HG02884 (cell line): ENCODE data around the gene FGD4.
"Not testable (repeated sequence)": the region's sequence is repeated elsewhere in the genome, so short reads cannot be mapped to it uniquely, and the experiment has no call there.

Experiments used
- ATAC-seq: cut with Tn5 transposase; IDR thresholded peaks from one replicate; pipeline ENCODE4 v1.9.1; 2021; ENCODE audit warnings: mild to moderate bottlenecking, moderate library complexity; ENCODE audit not compliant: unreplicated experiment

FGD4 gene

DNA sequence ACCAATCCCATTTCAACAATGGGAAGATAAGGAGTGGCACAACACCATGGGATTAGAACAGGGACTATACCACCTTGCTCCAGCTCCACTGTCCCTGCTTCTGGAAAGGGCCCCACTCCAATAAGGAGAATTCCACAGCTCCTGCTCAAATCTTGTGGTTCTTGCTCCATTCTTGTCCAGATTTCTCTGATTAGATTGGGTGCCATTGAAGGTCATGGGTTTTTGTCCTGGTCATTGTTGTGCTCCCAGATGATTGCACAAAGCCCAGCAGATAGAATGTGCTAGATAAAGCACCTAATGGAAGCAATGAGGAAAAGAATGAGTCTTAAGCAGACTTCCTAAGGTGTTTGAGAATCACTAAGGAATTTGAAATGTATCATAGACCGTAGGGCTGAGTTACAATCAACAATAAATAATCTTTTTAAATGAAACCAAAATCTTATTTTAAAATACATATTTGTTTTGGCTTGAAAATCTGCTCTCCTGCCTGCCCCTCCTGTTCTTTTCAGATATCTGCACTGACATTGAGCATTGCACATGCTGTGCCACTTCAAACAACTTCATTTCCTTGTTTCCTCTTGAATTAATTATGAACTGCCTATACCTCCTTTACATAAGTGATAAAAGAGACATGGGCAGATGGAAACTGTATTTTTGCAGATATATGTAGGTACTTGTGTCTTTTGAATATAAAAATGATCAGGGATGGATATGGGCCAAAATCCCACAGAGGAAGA, 115.9 kb downstream of the FGD4 start:
- no peak for ATAC-seq

DNA sequence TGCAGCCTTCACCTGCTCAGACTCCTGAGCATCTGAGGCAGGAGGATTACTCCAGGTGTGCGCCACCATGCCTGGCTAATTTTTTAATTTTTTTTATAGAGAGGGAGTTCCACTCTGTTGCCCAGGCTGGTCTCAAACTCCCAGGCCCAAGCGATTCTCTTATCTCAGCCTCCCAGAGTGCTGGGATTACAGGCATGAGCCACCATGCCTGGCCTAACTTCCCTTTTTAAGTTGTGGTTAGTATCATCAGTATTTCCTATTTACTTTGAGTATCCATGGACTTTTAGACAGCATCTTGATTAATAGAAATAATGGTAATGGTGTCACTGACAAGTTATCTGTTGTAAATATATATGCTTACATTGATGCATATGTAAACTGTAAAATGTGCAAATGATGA, 116.9 kb downstream of the FGD4 start:
- no peak for ATAC-seq

DNA sequence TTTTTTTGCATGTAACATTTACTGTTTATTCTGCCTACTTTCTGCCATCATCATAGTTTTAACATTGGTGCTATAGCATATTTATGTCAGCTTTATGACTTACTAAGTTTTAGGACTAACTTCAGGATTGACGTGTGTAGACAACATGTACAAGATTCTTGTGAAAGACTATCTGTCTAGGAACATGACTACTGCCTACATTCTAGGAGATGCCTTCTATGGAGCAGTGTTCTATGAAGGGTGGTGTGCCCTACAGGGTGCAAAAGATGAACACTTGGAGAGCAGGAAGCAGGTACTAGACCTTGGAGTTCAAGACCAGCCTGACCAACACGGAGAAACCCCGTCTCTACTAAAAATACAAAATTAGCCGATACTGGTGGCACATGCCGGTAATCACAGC, 118.6 kb downstream of the FGD4 start:
- ATAC-seq: no peak

DNA sequence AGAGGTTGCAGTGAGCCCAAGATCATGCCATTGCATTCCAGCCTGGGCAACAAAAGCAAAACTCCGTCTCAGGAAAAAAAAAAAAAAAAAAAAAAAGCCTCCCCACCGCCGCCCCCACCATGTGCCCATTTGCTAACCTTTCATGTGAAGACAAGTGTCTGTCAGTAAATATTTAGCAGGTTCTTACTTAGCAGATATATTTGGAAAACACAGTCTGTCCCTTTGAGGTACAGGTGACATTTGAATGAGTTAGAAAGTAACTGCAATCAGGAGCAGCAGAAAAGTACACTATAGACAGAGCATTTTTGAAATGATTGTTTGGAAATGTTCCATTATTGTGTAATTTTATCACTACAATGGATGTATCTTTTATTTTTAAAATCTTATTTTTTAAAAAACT, 119.7 kb downstream of the FGD4 start:
- ATAC-seq: no peak

DNA sequence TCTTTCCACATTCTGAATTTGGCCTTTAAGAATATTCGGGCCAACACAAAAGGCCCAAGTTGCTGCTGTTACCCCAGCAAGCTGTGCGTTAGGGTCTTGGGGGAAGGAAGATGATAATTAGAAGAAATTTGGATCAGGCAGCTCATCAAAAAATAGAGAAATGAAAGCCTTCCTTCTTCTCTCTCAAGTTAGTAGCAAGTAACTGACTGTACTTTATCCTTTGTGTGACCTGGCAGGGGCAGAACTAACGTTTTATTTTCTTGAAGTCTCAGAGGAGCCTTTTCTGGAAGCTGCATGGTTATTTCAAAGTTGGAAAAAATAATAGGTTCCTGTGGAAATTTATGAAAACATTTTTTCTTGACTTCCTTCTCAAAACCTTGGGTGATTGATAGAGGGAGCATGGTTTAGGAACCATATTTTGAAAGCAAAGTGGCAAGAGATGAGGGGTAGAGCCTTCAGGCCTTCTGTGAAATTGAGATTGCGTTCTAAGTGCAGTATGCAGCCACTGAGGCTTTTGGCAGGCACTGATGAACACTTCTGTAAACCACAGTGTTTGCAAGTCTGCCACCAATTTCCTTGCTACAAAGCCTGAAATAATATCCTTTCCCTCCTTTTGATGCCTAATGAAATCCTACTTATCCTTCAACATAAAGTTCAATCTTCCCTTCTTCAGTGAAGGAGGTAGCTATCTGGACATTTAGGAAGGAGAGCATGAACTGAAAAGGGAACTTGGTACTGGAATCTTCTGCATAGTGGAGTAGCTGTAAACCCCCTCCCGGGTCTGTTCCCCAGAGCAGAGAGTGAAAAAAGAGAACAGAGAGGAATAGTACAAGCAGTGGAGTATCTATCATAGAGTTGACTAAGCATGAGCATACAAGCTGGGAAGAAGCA, 123.2 kb downstream of the FGD4 start:
- ATAC-seq: peak; percentile 76

DNA sequence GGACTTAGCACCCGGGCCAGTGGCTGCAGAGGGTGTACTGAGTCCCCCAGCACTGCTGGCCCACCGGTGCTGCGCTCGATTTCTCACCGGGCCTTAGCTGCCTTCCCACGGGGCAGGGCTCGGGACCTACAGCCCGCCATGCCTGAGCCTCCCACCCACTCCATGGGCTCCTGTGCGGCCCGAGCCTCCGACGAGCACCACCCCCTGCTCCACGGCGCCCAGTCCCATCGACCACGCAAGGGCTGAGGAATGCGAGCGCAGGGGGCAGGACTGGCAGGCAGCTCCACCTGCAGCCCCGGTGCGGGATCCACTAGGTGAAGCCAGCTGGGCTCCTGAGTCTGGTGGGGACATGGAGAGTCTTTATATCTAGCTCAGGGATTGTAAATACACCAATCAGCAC, 126.4 kb downstream of the FGD4 start:
- not testable (repeated sequence) for ATAC-seq

DNA sequence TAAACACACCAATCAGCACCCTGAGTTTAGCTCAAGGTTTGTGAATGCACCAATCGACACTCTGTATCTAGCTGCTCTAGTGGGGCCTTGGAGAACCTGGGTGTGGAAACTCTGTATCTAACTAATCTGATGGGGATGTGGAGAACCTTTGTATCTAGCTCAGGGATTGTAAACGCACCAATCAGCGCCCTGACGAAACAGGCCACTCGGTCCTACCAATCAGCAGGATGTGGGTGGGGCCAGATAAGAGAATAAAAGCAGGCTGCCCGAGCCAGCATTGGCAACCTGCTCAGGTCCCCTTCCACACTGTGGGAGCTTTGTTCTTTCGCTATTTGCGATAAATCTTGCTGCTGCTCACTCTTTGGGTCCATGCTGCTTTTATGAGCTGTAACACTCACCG, 127.0 kb downstream of the FGD4 start:
- ATAC-seq: not testable (repeated sequence)

DNA sequence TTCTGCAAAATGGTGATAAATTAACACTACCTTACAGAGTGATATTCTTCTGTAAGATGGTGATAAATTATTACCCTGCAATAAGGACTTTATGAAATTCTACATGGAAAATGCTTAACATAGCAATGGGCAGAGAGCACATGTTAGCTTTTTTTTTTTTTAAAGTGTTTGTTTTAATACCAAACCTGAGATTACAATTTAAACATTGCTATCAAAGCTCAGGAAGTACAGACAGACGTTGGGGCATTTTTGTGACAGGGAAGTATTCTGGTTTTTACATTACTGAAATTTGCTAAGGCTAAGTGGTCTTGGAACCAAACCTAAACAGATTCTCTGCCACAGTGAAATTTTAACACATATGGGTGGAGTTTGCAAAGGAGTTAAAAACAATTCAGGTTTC, 133.1 kb downstream of the FGD4 start:
- no peak for ATAC-seq

DNA sequence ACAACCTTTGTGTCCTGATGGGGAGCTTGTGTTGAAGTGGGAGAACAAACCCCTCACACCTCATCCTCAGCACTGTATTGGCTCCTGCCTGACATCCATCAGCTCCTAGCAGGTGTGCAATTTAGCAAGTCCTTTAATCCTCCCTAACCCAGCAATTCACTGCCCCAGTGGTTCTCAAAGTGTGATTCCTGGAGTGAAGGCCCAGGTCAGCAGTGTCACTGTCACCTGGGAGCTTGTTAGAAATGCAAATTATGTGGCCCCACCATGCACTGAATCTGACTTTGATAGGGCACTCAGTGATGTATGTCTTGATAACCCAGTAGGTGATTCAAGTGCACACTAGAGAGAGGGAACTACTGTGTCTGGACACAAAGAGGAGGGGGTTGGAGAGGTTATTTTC, 133.6 kb downstream of the FGD4 start:
- no peak for ATAC-seq

DNA sequence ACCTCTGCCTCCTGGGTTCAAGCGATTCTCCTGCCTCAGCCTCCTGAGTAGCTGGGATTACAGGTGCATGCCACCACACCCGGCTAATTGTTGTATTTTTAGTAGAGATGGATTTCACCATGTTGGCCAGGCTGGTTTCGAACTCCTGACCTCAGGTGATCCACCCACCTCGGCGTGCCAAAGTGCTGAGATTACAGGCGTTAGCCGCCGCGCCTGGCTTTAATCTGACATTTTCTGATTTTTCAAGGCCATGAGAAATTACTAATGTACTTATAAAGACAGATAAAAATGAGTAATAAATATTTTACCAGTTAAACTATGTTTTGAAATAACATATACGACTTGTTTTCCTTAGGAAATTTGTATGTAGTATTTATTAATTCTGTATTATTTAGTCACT, 134.1 kb downstream of the FGD4 start:
- not testable (repeated sequence) for ATAC-seq

DNA sequence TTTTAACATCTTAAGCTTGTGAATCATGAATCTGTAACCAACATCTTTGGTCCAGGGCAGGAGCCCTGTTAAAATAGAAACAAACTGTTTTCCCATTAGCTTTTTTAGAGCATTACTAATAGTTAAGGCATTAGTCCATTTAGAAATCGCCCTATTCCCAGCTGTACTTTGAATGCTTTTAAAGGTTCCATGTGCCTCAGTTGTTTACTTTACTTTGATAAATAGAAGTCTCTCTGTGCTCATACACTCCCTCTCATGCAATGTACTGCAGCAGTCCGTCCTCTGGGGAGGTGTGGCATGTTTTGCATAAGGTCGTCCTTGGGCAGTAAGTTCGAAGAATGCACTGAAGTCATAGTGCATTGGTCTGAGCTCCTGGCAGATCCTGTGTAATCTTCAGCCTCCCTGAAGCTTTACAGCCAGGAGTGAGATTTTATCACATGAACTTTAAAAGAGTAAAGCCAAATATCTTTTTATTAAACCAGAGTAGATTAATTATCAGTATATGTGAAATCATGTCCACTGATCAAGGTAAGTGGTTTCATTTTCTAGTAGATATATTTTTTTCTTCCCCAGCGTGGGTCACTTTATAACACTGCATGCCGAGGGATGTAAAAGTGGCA, 134.7 kb downstream of the FGD4 start:
- peak; percentile 60 for ATAC-seq

DNA sequence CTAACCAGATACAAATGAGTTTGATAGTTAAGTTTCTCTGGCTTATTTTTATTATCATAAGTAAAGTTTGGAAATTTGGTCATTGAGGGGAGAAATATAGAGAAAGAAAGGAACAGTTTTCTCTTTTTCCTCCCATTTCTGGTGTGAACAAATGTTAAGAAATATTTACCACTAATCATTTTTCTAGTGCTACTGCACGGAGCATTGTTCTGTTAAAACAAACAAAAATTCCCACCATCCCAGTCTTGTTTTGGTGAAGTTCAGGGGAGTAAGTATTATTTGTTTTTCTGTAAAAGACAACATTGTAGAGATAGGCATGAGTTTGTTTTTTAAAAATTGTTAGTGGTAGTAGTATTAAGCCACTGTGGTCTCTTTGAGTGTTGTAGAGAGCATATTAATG, 135.3 kb downstream of the FGD4 start:
- no peak for ATAC-seq

DNA sequence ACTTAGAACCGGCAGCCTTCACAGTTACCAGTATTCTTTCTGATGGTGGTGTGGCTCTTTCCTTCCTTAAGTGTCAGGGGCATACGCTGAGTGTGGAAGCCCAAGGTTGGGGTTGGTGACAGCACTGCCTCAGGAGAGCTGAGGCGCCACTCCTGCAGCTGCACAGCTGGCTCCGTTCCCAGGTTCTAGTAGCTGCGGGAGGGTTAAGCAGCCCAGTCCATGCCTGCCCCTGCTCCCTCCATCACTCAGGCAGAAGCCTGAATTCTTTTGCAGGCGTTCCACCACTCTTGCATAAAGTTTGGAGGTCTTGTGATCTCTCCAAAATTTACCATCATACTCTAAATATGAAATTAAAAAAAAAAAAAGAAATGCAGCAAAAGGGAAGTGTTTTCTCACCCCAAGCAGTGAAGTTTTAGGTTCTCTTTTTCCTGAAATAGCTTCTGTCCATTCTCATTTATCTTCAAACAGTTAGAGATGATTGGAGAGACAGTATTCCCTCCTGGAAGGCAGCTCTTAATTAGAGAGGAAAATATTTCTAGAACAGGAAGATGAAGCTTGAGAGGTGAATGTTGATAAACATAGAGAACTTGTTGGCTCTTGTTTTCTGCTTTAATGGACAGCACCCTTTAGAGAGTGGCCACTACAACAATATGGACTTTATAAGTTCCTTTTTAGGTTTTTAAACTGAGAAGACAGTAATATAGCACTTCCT, 136.1 kb downstream of the FGD4 start:
- ATAC-seq: no peak

DNA sequence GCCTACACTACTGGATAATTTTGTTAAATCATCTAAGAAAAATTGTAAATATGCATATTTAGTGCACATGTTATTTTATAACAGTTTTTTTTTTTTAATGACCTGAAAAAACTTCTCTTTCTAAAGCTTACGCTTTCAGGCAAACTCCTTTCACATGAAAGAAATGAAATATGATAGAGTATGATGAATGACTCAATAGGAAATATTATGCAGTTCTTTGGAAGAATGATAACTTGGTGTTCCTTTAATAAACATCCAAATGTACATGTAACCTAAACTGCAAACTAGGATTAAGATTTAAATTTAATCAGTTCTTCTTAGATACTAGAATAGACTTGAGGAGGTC, 136.6 kb downstream of the FGD4 start:
- no peak for ATAC-seq

DNA sequence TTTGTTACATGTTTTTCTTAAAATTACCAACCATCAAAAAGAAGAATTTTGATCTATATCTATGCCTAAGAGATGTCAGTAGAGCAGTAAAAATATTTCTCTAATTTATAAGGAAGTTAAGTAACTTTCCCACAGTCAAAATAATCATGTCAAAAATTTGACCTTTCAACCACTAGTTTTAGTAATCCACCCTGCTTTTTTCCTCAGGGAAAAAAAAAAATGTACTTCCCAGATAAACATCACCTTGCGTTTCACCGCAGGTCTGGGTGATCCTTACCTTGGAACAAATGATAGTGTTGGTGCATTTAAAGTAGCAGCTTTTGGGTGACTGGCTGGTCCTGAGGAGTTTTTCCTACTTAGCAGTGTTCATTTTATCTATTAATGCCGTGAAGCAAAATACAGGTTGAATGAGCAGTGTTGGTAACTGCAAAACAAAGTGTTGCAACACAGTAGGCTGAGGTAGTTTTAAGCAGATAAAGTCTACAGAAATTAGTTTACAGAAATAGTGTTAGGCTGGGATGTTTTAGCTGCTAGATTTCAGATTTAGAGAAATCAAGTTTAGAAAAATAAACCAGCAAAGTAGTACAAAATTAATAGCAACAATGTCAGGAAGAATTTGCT, 142.5 kb downstream of the FGD4 start:
- ATAC-seq: no peak

DNA sequence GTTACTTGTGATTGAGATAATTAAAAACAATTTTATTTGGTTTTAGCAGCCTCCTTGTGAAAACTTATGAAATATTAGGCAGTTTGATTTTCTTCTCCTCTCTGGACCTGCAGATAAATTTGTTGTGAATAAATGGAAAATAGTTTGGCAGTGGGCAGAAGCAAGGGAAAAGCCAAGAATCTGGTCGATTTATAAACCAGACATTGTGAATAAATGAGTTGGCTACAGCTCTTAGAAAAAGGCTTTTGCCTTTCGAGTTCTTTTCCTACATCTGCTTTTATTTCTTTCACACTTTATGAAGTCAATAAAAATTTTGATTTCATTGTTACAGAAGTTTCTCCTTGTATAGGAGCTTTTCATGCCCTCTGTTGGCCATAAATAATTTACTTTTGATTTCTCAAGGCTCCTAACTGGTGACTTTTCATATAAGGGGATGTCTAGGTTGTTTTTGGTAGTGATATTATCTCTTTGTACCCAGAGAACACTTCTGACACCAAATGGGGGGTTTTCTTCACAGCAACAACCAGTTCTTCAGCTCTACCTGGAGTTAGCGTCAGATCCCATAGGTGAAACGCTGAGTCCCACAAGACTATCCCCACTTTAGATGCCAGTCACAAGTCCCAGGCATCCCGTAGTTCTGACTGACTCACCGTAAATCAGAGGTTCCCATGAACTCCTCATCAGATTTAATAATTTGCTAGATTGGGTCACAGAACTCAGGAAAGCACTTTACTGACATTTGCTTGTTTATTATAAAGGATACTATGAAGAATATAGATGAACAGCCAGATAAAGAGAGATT, 143.3 kb downstream of the FGD4 start:
- ATAC-seq: no peak

DNA sequence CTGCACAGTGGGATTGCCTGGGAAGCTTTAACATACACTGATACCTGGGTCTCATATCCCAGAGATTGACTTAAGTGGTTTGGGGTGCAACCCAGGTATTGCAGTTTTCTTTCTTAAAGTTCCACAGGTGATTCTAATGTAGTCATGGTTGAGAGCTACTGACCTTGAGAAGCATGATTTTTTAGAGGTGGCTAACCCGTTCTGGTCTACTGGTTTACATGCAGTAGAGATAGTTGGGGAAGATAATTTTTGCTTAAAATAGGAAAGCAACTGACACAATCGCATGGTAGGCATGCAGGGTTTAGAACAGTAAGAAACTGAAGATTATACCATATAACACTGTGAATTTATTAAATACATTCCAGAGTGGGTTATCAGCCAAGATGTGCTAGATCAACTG, 145.5 kb downstream of the FGD4 start:
- ATAC-seq: no peak

DNA sequence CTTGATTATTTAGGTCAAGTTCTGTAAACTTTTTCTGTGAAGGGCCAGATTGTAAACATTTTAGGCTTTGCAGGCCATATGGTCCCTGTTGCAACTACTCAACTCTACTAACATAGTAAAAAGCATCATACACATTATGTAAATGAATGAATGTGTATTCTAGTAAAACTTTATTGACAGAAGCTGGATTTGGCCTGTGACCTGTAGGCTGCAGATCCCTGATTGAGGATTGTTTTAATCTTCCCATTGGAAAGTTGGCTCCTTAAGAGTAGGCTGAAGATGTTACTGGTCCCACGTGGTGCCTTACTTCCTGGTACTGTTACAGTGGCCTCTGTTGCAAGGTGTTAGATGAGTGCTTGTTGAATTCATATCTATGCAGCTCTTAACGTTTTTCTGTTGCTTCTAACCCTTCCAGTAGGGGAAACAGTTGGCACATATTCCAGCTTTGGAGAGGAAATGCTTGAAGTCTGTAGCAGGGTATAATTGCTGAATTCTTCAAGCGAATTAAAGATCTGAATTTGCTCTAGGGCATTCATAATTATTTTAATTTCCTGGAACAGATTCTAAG, 146.1 kb downstream of the FGD4 start:
- no peak for ATAC-seq

DNA sequence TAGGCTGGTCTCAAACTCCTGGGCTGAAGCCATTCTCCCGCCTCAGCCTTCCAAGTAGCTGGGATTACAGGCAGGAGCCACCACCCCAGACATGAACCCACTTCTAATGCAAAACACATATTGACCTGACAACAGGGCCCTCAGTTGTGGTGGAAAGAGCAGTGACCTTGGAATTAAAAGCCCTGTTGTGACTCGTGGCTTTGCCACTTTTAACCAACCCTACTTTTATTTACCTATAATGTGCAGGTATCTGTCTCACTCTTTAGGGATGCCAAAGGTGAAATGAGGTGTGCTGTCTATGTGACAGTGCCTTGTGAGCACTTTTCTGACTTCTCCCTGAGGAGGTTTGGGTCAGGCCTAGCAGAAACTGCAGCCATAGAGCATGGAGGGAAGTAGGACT, 146.9 kb downstream of the FGD4 start:
- no peak for ATAC-seq
